GM15510 (cell line): ENCODE measurements around the gene TATDN2.

Experiments
- POLR2A ChIP-seq: IDR thresholded peaks from 3 replicates; pipeline ENCODE4 v1.6.1; 2011; ENCODE audit warnings: borderline replicate concordance; ENCODE audit not compliant: insufficient read length; ENCODE audit errors: extremely low read depth

TATDN2 gene

DNA sequence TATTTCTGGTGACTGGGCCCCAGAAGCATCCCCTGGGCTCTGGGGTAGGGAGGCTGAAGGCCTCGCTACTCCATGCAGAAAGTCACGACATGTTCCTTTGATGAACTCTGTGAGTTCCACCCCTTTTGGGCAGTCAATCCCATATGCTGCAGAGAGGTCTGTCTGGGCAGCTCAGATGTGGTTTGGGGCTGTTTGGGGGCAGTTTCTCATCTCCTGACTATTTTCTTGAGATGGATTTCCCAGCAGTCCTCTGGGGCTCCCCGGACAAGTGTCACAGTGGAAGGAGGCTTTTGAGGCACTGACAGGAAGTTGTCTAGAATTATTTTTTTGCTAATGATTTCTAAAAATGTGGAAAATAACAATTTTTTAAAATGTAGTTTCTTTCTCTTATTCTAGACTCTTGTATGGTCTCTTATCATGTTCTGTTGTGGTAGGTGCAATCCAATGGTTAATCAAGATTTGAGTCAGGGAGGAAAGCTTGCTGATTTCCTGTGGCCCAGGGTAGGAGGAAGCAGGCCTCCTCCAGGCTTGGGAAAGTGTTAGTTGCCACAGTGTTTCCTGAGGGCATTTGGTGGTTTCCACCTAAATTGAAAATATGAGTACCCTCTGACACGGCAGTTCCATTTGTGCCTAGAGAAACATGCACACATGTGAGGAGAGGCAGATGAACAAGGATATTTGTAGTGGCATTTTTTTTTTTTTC, 19.9 kb upstream of the TATDN2 start:
- no peak for TF ChIP-seq POLR2A

DNA sequence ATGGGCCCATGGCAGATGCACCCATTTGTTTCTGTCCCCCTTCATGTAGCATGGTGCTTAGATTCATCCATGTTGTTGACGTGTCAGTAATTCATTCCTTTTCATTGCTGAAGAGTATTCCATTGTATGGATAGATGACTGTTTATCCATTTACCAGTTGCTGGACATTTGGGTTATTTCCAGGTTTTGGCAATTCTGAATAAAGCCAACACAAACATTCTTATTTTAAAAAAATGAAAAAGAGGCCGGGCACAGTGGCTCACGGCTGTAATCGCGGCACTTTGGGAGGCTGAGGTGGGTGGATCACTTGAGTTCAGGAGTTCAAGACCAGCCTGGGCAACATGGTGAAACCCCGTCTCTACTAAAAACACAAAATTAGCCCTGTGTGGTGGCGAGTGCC, 18.7 kb upstream of the TATDN2 start:
- TF ChIP-seq POLR2A = no peak

GRCh38 chr3:10232137-10232536, 16.1 kb upstream of the TATDN2 start:
- TF ChIP-seq POLR2A = no peak

DNA sequence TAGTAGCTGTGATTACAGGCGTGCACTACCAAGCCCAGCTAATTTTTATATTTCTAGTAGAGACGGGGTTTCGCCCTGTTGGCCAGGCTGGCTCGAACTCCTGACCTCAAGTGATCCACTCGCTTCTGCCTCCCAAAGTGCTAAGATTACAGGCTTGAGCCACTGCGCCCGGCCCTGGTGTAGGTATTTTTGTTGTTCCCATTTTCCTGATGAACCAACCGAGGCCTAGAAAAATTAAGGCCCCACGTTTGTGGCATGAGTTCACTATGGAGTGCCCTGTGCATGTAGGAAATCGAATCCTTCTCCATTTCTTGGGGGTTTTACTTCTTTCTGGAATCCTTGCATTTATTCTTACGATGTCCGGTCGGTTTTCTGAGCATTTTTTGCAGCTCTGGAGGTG, 14.3 kb upstream of the TATDN2 start:
- TF ChIP-seq POLR2A = no peak

DNA sequence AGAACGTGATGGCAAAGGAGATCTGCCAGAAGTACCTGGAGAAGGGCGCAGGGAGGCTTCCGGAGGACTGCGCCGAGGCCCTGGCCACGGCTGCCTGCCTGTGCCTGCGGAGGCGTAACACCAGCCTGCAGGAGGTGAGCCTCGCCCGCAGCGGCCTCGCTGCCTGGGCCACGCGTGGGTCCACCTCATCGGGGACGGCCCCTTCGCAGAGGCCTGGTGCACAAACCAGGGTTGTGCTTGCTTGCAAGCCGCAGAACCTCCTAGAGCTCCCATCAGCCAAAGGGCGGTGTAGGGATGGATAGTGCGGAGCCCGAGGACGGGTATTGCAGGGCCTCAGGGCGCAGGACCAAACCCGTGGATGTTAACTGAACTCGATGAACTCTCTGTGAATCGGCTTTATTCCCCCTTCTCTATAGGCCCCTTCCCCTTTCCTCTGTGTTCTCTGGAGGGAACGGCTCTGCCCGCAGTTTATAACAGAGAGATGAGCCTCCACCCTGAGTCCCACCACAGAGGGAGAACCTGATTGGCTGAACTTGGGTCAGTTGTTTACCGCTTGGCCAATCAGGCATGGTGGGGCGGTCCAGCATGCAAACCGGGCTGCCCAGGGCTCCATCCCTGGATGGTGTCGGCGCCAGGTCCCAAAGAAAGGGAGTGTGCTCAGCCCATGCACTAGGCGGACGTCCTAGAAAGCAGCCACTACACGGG, 13.6 kb upstream of the TATDN2 start:
- TF ChIP-seq POLR2A = no peak

DNA sequence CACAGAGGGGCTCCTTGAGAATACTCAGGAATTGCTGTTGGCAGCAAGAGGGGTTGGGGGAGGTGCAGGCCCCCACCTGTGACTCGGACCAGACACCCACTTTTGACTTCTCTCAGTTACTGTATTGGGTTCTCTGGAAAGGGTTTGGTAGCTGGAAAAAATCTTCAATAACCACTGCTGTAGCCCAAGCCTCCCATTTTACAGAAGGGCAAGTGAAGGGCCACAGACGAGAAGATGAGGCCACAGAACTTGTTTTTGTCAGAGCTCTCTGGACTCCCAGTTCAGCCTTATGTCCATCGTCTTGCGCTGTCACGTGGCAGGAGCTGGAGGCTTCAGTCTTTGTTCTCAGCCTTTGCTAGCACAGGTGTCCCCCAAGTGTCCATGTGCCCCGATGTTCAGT, 12.7 kb upstream of the TATDN2 start:
- TF ChIP-seq POLR2A = no peak

GRCh38 chr3:10238345-10239183, 9.7 kb upstream of the TATDN2 start:
- no peak for TF ChIP-seq POLR2A

- TF ChIP-seq POLR2A = no peak
These were observed 7.5 kb upstream of the TATDN2 start for GRCh38 chr3:10240799-10241198.

- no peak for TF ChIP-seq POLR2A
These were observed 5.8 kb upstream of the TATDN2 start for GRCh38 chr3:10242182-10243065.

DNA sequence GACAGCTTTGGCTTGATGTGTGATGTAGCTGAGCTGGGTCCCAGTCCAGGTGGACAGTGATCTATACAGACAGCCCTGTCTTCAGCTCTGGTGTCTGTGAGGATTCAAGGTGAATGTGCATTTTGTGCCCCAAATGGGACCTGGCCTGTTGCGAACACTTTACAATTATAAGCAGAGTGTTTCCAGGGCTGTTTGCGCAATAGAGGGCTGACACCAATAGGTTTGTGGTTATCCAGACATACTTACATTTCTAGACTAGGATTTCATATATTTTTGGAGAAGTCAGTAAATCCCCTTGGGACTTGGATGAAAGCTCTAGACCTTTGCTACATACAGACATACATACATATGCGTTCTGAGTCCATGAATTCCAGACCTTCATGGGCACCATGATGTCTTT, 4.2 kb upstream of the TATDN2 start:
- no peak for TF ChIP-seq POLR2A

DNA sequence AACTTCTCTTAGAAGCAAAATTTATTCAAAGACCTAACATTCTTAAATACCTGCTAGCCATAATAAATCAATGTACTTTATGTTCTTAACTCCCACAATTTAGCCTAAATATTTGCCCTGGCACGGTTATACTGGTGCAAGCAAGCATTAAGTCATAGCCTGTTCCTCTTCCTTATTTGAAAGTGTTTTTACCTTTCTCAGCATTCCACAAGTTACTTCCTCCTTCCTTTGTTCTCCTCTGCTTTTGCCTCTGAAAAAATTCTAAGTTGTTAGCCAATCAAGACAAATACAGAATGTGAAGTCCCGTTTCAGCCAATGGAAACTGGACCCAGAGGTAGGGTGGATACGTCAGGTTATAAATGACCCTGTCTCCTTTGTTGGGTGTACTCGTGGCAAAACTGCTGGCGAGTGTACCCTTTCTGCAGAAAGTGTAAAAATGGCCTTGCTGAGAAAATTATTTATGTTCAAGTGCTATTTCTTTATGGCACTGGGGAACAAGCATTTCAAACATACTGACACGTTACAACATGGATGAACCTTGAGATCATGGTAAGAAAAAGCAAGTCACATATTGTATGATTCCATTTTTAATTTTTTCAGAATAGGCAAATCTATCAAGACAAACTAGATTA, 3.1 kb upstream of the TATDN2 start:
- no peak for TF ChIP-seq POLR2A

- TF ChIP-seq POLR2A = no peak
These were observed 528 bp upstream of the TATDN2 start for GRCh38 chr3:10247679-10248183.

- peak; percentile 39 for TF ChIP-seq POLR2A
These were observed 907 bp downstream of the TATDN2 start for GRCh38 chr3:10248984-10249748.
